ENCODE results near the gene SEC24D. TPM values are rescaled to one million over a fixed set of nuclear protein-coding genes. Genes with fewer than 3 reads are reported as not detected.

Gene SEC24D
- total and polyA plus RNA-seq, 2 of the 8 experiments (the other 6 are each of a cell fraction or from before 2014, with no cell fraction given) = 28.9 to 91.6 TPM

DNA sequence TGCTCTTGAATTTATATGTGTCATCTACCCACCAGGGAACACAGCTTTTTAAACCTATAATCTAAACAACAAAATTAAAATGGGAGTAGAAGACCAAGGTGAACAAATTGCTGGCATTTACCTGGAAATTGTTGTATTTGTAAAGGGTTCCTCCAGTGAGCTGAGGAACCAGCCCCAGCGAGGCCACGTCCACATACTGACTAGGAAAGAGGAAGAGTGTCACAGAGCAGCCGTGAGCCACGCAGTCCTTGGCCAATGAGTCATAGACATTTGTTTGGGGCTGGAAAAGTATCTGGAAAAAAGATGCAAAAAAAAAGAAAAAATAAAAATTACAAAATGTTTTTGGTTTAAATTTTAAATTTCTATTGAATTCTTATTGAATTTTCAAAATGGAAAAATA is 92.1 kb downstream of the SEC24D start:
- H4K91ac ChIP-seq (replicated peaks; ENCODE audit: insufficient read length, low read length) = no peak overlapping the region
- no peak for FAIRE-seq
- no peaks in the 10 kb centered on the region for H3K23me2 ChIP-seq (ENCODE audit: low read depth, low read length)
- ChIA-PET CTCF (ENCODE audit: partially characterized antibody) (interaction anchor here (1.0 kb wide), 1 partner anchor 228 kb away, joined by 3 read pairs; no protein-coding TSS in a partner anchor), POLR2A (ENCODE audit: partially characterized antibody) (no interaction called here)
- WGBS, 2 experiments (ENCODE audit: extremely low coverage in 1 of 2, insufficient coverage in 1 of 2, insufficient read length in 1 of 2, insufficient replicate concordance in 2 of 2, low coverage in 1 of 2, low lambda C conversion rate in 2 of 2, missing lambda C conversion rate in 1 of 2) = 98% methylated on average over 4 of the region's 4 CpGs; no CpG with 5 or more reads in 1 of the 2 experiments
- H3K27ac ChIP-seq (ENCODE audit: low read depth, low read length) = no peak overlapping the region
- no peak overlapping the region for H3K56ac ChIP-seq (replicated peaks; ENCODE audit: insufficient read length, low read depth, low read length)
- no peak overlapping the region for H3K9ac ChIP-seq (replicated peaks in 1 of 4; ENCODE audit: extremely low read depth in 1 of 4, low read depth in 3 of 4, low read length in 3 of 4)
- peaks cover 12 to 44% (median 31%) of the 10 kb centered on the region in 4 experiments for H3K36me3 ChIP-seq (ENCODE audit: control insufficient read depth in 2 of 4, insufficient read depth in 4 of 4, low read length in 3 of 4)
- no peak overlapping the region for H3K4me2 ChIP-seq (ENCODE audit: insufficient read depth in 1 of 2, low read depth in 2 of 2, low read length in 2 of 2)
- H2AFZ ChIP-seq (ENCODE audit: low read length) = no peak overlapping the region
- no peak overlapping the region for H3K14ac ChIP-seq (ENCODE audit: insufficient read length)
- H3K18ac ChIP-seq (ENCODE audit: extremely low read depth, low read length) = no peak overlapping the region
- H3K4me1 ChIP-seq (replicated peaks in 1 of 4; ENCODE audit: control insufficient read depth in 3 of 4, insufficient read depth in 4 of 4, low read length in 3 of 4) = no peaks in the 10 kb centered on the region
- no peak overlapping the region for H4K8ac ChIP-seq (ENCODE audit: extremely low read depth, insufficient read depth, low read length)
- H2BK5ac ChIP-seq (ENCODE audit: low read depth, low read length) = no peak overlapping the region
- no peaks in the 10 kb centered on the region for H3K27me3 ChIP-seq (replicated peaks in 1 of 4; ENCODE audit: control insufficient read depth in 3 of 4, extremely low read depth in 1 of 4, insufficient read depth in 3 of 4, low read length in 3 of 4)
- no peak overlapping the region for H2BK15ac ChIP-seq (ENCODE audit: low read length)
- no peak overlapping the region for H2BK120ac ChIP-seq (replicated peaks; ENCODE audit: low read depth, low read length)
- DNase-seq (ENCODE audit: low read depth in 1 of 2, low spot score in 2 of 2) = no peak
- H3K4me3 ChIP-seq (ENCODE audit: extremely low read depth in 1 of 4, insufficient read depth in 2 of 4, low read depth in 3 of 4, low read length in 4 of 4) = no peak overlapping the region
- H3K23ac ChIP-seq (ENCODE audit: insufficient read length) = no peak overlapping the region
- H3K9me3 ChIP-seq (ENCODE audit: insufficient read depth in 2 of 2, low read depth in 1 of 2, low read length in 1 of 2) = no peaks in the 10 kb centered on the region
- H4K20me1 ChIP-seq (replicated peaks in 1 of 2; ENCODE audit: control insufficient read depth in 1 of 2, insufficient read depth in 2 of 2, low read length in 2 of 2) = no peaks in the 10 kb centered on the region
- H2BK20ac ChIP-seq (ENCODE audit: low read length) = no peak overlapping the region
- no peak overlapping the region for H3K4ac ChIP-seq (replicated peaks; ENCODE audit: insufficient read length, low read depth, low read length)
- H3K79me2 ChIP-seq (ENCODE audit: control insufficient read depth in 1 of 2, insufficient read depth in 2 of 2, low read length in 2 of 2) = no peaks in the 10 kb centered on the region
- H4K5ac ChIP-seq (ENCODE audit: insufficient read length, low read depth, low read length) = no peak overlapping the region
- no peak overlapping the region for H2AK5ac ChIP-seq (ENCODE audit: low read depth, low read length)
- TF ChIP-seq BCL11A (IDR thresholded peaks at IDR 0.05; ENCODE audit: low read depth in 2 of 2, low read length in 2 of 2) (no peak), POLR2A (IDR thresholded peaks at IDR 0.05; ENCODE audit: control extremely low read depth in 1 of 2, low read depth in 2 of 2, low read length in 2 of 2) (no peak), BACH1 (IDR thresholded peaks at IDR 0.05; ENCODE audit: low read length) (no peak), TAF7 (optimal IDR thresholded peaks at IDR 0.05; ENCODE audit: borderline replicate concordance, low read depth, low read length) (no peak), RNF2 (IDR thresholded peaks at IDR 0.05; ENCODE audit: borderline replicate concordance, low read depth, low read length, missing control alignments, poor library complexity, severe bottlenecking) (no peak), ASH2L (IDR thresholded peaks at IDR 0.05; ENCODE audit: low read length) (no peak), ATF3 (IDR thresholded peaks at IDR 0.05; ENCODE audit: insufficient read depth, low read depth, low read length) (no peak), CTBP2 (IDR thresholded peaks at IDR 0.05; ENCODE audit: borderline replicate concordance, insufficient read depth, insufficient read length, low read length) (no peak)
- H3K79me1 ChIP-seq (ENCODE audit: low read depth, low read length) = no peaks in the 10 kb centered on the region
- no peak overlapping the region for H2BK12ac ChIP-seq (ENCODE audit: low read depth, low read length)
